ENCODE data around the gene ZBED3. TPM values are rescaled to one million over a fixed set of nuclear protein-coding genes. Genes with fewer than 3 reads are reported as not detected.

ZBED3 gene
- total RNA-seq, 1 experiment from 2014 or later = 12.3 TPM

DNA sequence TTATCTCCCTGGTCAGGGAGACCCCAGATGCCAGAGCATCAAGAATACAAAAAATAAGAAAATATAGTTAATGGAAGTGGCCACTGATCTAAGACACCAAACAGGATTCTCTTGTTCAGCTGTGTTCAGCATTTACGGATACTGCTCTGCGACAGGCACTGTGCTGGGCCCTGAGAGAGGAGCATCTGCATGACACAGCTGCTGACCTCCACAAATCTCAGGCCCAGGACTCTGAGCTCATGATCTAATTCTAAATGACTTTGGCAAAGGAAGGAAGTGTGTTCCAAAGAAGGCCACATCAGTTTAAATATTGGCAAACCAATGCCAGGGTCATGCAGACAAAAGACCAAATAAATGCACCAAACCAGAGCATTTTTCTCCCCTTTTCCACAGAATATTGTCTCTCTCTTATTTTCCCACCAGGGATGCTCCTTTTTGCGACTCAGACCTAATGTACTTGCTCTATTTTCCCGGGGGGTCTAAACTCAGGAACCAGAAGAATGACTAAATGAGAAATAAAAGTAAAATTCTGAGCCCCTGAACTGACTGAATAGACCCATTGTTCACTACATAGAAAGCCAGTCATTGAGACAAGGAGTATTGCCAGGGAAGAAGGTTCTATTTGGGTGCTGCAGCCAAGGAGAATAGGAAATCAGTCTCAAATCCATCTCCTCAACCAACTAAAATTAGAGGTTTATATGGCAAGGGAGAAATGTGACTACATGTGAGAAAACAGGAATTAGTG lies 58.3 kb downstream of the ZBED3 start:
- DNase-seq = no peak
- no TSS peak for BruUV-seq (replicated peaks)
- peaks cover 8% of the 10 kb centered on the region for H3K4me1 Mint-ChIP-seq (ENCODE audit: low read depth, unreplicated experiment)

DNA sequence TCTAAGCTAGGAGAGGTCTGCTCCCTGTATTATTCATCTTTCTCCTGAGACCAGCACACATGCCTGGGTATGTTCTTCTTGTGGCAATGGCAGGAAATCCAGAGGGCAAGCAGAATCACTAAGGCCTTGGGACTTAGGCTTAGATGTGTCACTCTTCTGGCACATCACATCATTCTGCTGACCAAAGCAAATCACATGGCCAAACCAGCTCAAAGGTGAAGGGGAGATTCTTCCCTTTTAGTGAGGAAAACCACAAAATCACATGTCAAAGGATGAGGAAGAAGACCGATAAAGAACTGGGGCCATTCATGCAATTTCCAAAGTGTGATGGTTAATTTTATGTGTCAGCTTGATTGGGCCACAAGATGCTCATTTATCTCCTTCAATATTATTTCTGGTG lies 62.6 kb downstream of the ZBED3 start:
- Mint-ChIP-seq H3K36me3 (ENCODE audit: insufficient read depth, unreplicated experiment) (no peaks in the 10 kb centered on the region), H3K9me3 (ENCODE audit: low read depth, unreplicated experiment) (peaks cover 11% of the 10 kb centered on the region), H3K4me1 (ENCODE audit: low read depth, unreplicated experiment) (no peaks in the 10 kb centered on the region), H3K27me3 (ENCODE audit: unreplicated experiment) (no peaks in the 10 kb centered on the region), H3K27ac (ENCODE audit: unreplicated experiment) (no peak overlapping the region), H3K4me3 (ENCODE audit: low read depth, unreplicated experiment) (no peak overlapping the region)
- no peak for TF ChIP-seq CTCF (IDR thresholded peaks at IDR 0.05; ENCODE audit: unreplicated experiment)
- no TSS peak for BruUV-seq (replicated peaks)
- intact Hi-C loops (cut with micrococcal nuclease; ENCODE audit: unreplicated experiment) = no loop called here
- CTCF ChIA-PET = interaction anchor here (0.6 kb wide), 1 partner anchor 299 kb away, joined by 3 read pairs; no protein-coding TSS in a partner anchor
- no peak for DNase-seq

More for the DNA sequence above, 58.3 kb downstream of the ZBED3 start:
- TF ChIP-seq CTCF (IDR thresholded peaks at IDR 0.05; ENCODE audit: unreplicated experiment) = no peak
- CTCF ChIA-PET = no interaction called here
- H3K27me3 Mint-ChIP-seq (ENCODE audit: unreplicated experiment) = no peaks in the 10 kb centered on the region
- H3K27ac Mint-ChIP-seq (ENCODE audit: unreplicated experiment) = no peak overlapping the region
- H3K9me3 Mint-ChIP-seq (ENCODE audit: low read depth, unreplicated experiment) = peaks cover 11% of the 10 kb centered on the region
- peaks cover 20% of the 10 kb centered on the region for H3K36me3 Mint-ChIP-seq (ENCODE audit: insufficient read depth, unreplicated experiment)
- intact Hi-C loops (cut with micrococcal nuclease; ENCODE audit: unreplicated experiment) = no loop called here
- no peak overlapping the region for H3K4me3 Mint-ChIP-seq (ENCODE audit: low read depth, unreplicated experiment)

GRCh38 chr5:77022511-77023417 lies 64.3 kb downstream of the ZBED3 start:
- CTCF ChIA-PET = no interaction called here
- Mint-ChIP-seq H3K27ac (ENCODE audit: unreplicated experiment) (no peak overlapping the region), H3K36me3 (ENCODE audit: insufficient read depth, unreplicated experiment) (no peaks in the 10 kb centered on the region), H3K27me3 (ENCODE audit: unreplicated experiment) (no peaks in the 10 kb centered on the region), H3K4me1 (ENCODE audit: low read depth, unreplicated experiment) (no peaks in the 10 kb centered on the region), H3K9me3 (ENCODE audit: low read depth, unreplicated experiment) (no peaks in the 10 kb centered on the region), H3K4me3 (ENCODE audit: low read depth, unreplicated experiment) (no peak overlapping the region)
- intact Hi-C loops (cut with micrococcal nuclease; ENCODE audit: unreplicated experiment) = no loop called here
- no peak for DNase-seq
- BruUV-seq (replicated peaks) = no TSS peak
- TF ChIP-seq CTCF (IDR thresholded peaks at IDR 0.05; ENCODE audit: unreplicated experiment) = no peak

Other genes with a start within 250 kb of the ZBED3 start
- not detected in 2 replicates for gene S100Z, start 237.3 kb downstream of the ZBED3 start, total RNA-seq (2022)
- gene CRHBP, start 134.2 kb downstream of the ZBED3 start, total RNA-seq (2022) = not detected in 2 replicates
- 29.5 and 32.3 TPM in 2 replicates for gene AGGF1, start 56.9 kb downstream of the ZBED3 start, total RNA-seq (2022)
- gene PDE8B, start 123.4 kb upstream of the ZBED3 start, total RNA-seq (2022) = 0.54 and 0.66 TPM in 2 replicates

All from Calu3 (cell line).